A549 (cell line): ENCODE results near the gene LRFN5.

ENCODE experiments used
- CEBPB ChIP-seq, 2 experiments: fragments of >200 bp in 1 of 2; sonication (Bioruptor Twin) in 1 of 2; formaldehyde crosslinking in 1 of 2; IDR thresholded peaks; 2 replicates each; pipeline ENCODE4 v1.6.1; 2012 to 2016
- CHD4 ChIP-seq: fragments of 200-600 bp; sonication (generic); IDR thresholded peaks from 2 replicates; pipeline ENCODE4 v1.6.1; 2016; ENCODE audit warnings: antibody characterized with exemption, mild to moderate bottlenecking, borderline replicate concordance
- CTCF ChIP-seq: fragments of >200 bp; sonication (Bioruptor Twin); formaldehyde crosslinking; IDR thresholded peaks from 3 replicates; pipeline ENCODE4 v1.5.1; 2016
- JUN ChIP-seq, 2 experiments: fragments of >200 bp; sonication (Bioruptor Twin); formaldehyde crosslinking; IDR thresholded peaks; 2 replicates in 1 of 2; 3 replicates in 1 of 2; pipeline ENCODE4 v1.6.1; 2016 to 2017
- MAZ ChIP-seq: fragments of 150-350 bp; IDR thresholded peaks from 2 replicates; pipeline ENCODE4 v1.6.1; 2014; ENCODE audit warnings: antibody characterized with exemption, low read depth, low read length, borderline replicate concordance
- PHF8 ChIP-seq: fragments of 200-600 bp; sonication (generic); IDR thresholded peaks from 2 replicates; pipeline ENCODE4 v1.6.1; 2016; ENCODE audit warnings: low read depth, mild to moderate bottlenecking, antibody characterized with exemption, moderate library complexity, borderline replicate concordance
- POLR2A ChIP-seq: IDR thresholded peaks from 2 replicates; pipeline ENCODE4 v1.6.1; 2012; ENCODE audit warnings: mild to moderate bottlenecking, low read length
- REST ChIP-seq: fragments of 200-600 bp; sonication (generic); IDR thresholded peaks from 2 replicates; pipeline ENCODE4 v1.6.1; 2016; ENCODE audit warnings: antibody characterized with exemption, mild to moderate bottlenecking, moderate library complexity
- SMC3 ChIP-seq: fragments of >200 bp; sonication (Bioruptor Twin); formaldehyde crosslinking; IDR thresholded peaks from 3 replicates; pipeline ENCODE4 v1.6.1; 2018; ENCODE audit warnings: inconsistent platforms
- USF2 ChIP-seq: fragments of 450-650 bp; IDR thresholded peaks from 2 replicates; pipeline ENCODE4 v1.6.1; 2014; ENCODE audit warnings: antibody characterized with exemption

- TF ChIP-seq SMC3 (no peak), REST (no peak), MAZ (no peak), JUN (IDR thresholded peaks at IDR 0.05) (no peak), CHD4 (no peak), CTCF (no peak), CEBPB (IDR thresholded peaks at IDR 0.05) (no peak), PHF8 (no peak), POLR2A (no peak), USF2 (no peak)
Observed at GRCh38 chr14:41824441-41824840, 217.8 kb downstream of the LRFN5 start.
